NCI-H82 (cell line): ENCODE results near the gene LRP3.
"Not testable (repeated sequence)": the region's sequence is repeated elsewhere in the genome, so short reads cannot be mapped to it uniquely, and the experiment has no call there.

Experiments
- DNase-seq: peaks from one replicate; lab custom pipeline; 2025; lab: John Stamatoyannopoulos, UW

The LRP3 gene

DNA sequence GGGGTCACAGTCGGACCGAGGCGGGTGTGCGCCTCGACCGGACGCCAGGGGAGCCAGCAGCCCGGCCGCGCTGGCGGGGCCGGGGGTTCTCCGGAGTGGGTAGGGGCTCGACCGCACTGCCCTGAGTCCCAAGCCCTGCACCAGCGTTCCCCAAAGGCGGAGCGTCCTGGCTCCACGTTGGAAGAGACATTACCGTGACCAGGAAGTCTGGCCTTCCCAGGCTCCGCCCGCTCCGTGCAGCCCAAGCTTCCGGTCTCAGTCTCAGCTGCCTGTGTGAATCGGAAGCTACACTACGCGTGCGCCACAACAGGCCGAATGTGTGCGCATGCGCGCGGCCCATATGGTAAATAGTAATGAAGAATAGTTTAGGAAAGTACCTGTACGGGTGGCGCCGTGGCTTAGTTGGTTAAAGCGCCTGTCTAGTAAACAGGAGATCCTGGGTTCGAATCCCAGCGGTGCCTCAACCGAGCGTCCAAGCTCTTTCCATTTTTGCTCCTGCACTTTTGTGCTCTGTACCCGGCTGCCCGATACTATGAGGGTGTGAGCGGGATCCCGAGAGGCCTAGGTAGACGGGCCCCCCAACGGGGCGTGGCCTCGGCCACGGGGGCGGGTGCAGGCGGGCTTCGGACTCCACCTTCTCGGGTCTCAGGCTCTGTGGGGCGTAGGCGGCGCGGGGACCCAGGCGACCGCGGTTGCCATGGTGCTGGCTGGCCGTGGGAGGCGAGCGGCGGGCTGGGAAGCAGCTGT is 17.3 kb upstream of the LRP3 start:
- DNase-seq, result peak; percentile 100

GRCh38 chr19:33177417-33177979 is 16.6 kb upstream of the LRP3 start:
- peak; percentile 83 for DNase-seq

DNA sequence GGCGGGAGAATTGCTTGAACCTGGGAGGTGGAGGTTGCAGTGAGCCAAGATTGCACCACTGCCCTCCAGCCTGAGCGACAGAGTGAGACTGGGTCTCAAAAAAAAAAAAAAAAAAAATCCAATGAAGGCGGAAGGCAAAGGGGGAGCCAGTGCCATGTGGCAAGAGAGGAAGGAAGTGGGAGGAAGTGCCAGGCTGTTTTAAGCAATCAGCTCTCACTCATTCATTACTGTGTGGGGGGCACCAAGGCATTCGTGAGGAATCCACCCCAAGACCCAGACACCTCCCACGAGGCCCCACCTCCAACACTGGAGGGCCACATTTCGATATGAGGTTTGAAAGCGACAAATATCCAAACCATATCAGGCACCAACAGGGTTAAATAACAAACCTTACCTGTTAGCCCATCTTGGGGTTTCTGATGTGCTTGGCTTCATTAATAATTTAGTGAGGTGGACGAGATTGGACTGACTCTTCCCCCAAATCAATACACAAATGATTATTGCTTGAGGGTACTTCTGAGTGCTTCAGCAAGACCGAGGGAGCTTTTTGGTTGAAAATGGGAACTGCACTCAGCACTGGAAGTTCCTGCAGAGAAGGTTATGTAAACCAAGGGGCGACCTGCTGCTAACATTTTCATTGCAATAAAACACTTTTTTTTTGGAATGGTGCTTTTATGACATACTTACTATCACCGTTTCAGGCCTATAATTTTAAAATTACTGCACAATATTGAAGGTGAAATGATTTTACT is 7.5 kb upstream of the LRP3 start:
- DNase-seq, result no peak

- DNase-seq, result no peak
Observed at GRCh38 chr19:33187183-33187540, 7.0 kb upstream of the LRP3 start.

DNA sequence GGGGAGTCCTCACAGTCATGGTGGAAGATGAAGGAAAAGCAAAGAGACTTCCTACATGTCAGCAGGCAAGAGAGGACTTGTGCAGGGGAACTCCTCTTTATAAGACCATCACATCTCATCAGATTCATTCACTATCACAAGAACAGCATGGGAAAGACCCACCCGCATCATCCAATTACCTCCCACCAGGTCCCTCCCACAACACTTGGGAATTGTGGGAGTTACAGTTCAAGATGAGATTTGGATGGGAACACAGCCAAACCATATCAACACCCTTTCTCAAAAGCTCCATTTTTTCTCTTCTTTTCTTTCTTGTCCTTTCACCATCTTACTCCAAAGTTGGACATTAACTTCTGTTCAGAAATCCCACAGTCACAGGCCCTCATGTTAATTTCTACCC is 4.7 kb upstream of the LRP3 start:
- no peak for DNase-seq

DNA sequence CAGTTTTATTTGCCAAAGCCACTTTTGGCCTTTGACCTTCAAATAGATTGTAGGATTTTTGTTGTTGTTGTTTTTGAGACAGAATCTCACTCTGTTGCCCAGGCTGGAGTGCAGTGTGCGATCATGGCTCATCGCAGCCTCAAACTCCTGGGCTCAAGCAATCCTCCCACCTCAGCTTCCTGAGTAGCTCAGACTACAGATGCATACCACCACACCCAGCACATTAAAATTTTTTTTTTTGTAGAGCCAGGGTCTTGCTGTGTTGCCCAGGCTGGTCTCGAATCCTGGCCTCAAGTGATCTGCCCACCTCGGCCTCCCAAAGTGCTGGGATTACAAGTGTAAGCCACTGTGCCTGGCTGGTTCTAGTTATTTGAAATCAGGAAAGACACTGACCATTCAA is 3.0 kb upstream of the LRP3 start:
- DNase-seq, result not testable (repeated sequence)

DNA sequence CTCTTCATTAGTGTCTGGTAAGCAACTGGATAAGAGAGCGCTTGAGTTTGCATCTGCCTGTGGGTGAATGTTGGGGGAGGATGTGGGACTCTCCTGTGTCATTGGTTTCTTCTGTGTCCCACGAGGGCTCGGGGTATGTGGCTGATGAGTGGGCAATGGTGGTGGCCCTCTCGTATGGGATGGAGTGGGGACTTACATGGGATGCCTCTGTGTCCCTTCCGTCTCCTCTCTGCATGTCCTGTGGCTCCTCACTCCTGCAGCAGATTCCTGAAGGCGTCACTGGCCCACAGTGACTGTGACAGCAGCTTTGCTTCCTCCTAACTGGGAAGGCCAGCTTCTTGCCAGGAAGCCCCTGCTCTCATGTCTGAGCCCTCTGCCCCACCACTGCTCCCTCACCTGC is 2.6 kb upstream of the LRP3 start:
- no peak for DNase-seq

GRCh38 chr19:33192010-33192409 is 2.1 kb upstream of the LRP3 start:
- DNase-seq, result peak; percentile 36

DNA sequence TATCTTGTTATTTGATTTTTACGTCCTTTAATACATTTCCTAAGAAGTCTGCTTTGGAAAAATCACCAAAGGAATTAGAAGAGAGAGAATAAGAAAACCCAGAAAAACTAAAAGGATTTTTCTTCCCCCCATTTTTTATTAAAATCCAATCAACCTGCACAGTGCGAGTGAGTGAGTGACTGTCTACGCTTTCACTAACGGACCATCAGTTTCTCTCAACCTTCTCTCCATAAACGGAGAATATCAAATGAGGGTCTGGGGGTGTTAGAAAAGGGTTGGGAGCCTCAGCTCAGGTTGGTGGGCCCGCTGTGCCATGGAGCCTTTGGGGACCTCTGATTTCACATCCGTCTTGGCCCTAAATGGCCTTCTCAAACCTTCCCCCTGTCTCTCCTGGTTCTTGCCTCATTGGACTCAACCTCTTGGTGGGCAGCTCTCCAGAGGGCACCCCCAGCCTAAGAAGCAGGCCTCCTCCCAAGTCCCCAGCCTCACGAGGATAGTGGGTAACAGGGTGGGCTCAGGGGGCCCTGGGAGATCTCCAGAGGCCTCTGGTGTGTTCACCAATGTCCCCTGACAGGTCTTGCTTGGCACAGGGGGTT is 763 bp upstream of the LRP3 start:
- DNase-seq, result no peak

DNA sequence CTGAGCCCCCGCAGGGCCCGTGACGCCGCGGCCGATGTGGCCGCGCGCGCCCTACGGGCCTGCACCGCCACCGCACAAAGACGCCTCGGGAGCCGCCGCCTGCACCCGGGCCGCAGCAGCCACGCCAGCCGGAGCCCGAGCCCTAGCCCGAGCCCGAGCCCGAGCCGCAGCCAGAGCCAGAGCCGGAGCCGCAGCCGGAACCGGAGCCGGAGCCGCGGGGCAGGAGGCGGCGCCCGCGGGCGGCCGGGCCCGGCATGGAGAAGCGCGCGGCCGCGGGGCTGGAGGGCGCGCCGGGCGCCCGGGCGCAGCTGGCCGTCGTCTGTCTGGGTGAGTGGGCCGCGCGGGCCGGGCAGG is 379 bp downstream of the LRP3 start:
- DNase-seq, result no peak

GRCh38 chr19:33194886-33195644 is 935 bp downstream of the LRP3 start:
- DNase-seq, result peak; percentile 54

GRCh38 chr19:33195645-33196347 is 1.7 kb downstream of the LRP3 start:
- no peak for DNase-seq

- no peak for DNase-seq
Observed at GRCh38 chr19:33196446-33197193, 2.5 kb downstream of the LRP3 start.

- DNase-seq, result no peak
Observed at GRCh38 chr19:33197591-33198000, 3.5 kb downstream of the LRP3 start.

- DNase-seq, result no peak
Observed at GRCh38 chr19:33198169-33198568, 4.0 kb downstream of the LRP3 start.

DNA sequence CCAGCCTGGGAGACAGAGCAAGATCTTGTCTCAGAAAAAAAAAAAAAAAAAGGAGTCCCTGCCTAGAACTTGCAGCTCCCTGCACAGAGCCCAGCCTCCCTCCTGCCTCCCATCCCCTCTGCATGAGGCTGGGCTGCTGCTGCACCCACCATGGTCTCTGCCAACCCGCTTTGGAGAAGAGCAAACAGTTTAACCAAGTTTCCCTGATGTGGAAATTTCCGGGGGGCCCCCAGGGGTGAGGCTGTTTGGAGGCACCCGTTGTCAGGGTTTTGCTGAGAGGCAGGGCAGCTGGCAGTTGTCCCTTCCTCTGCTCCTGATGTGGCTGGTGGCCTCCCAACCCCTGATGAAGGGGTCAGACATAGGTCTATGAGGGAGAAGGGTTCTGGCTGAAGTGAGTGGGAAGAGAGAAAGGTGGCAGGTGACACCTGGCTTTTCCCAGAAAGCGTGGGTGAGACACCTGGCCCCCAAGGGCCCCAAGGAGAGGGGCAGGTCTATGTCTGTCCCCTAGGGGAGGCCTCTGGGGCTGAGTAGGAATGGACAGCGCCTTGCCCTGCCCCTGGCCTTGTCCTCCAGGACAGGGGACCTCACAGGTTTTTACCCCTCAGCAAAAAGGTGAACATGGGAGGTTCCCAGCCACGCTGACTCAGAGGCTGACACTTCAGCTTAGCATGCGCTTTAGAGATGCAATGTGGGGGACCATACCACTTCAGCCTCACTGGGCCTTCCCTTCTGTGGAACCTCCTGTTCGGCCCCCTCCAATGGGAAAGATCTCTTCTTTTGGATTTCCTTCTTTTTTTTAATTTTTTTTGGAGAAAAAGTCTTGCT is 5.5 kb downstream of the LRP3 start:
- no peak for DNase-seq

GRCh38 chr19:33201473-33201872 is 7.3 kb downstream of the LRP3 start:
- DNase-seq, result no peak

GRCh38 chr19:33201886-33202545 is 7.9 kb downstream of the LRP3 start:
- DNase-seq, result no peak
